ENCODE data around the gene MT3. TPM values are rescaled to one million over a fixed set of nuclear protein-coding genes. Genes with fewer than 3 reads are reported as not detected.
A peak's percentile ranks its signal among the peaks of the same experiment; 100 is the strongest.

The MT3 gene
- total and polyA plus RNA-seq, 2 of the 13 experiments (the other 11 are each of a cell fraction or from before 2014, with no cell fraction given): not detected

GRCh38 chr16:56625140-56625942 is 36.0 kb downstream of the MT3 start, which contains the start of gene MT1E (continued):
- TF ChIP-seq ZNF431 (CRISPR knock-in tag; IDR thresholded peaks at IDR 0.05; ENCODE audit: borderline replicate concordance, low read depth) (0 out of 2 replicates have a peak, but pooled peaks have one; percentile 60), ZNF746 (CRISPR knock-in tag; IDR thresholded peaks at IDR 0.05) (0 out of 2 replicates have a peak, but pooled peaks have one; percentile 29), GATA4 (IDR thresholded peaks at IDR 0.05; ENCODE audit: borderline replicate concordance, low read depth) (peak; percentile 66), TCF12 (IDR thresholded peaks at IDR 0.05) (no peak), TCF12 (CRISPR knock-in tag; IDR thresholded peaks at IDR 0.05) (no peak), ZFAT (CRISPR knock-in tag; conservative IDR thresholded peaks at IDR 0.05) (no peak), NFATC3 (CRISPR knock-in tag; IDR thresholded peaks at IDR 0.05) (no peak), KDM5B (CRISPR knock-in tag; IDR thresholded peaks at IDR 0.05; ENCODE audit: borderline replicate concordance) (peak; percentile 39; the same call in 1 of the 2 replicates), ETV6 (CRISPR knock-in tag; conservative IDR thresholded peaks at IDR 0.05) (no peak), ZNF260 (CRISPR knock-in tag; IDR thresholded peaks at IDR 0.05; ENCODE audit: borderline replicate concordance, low read depth) (no peak), LBX2 (CRISPR knock-in tag; IDR thresholded peaks at IDR 0.05; ENCODE audit: borderline replicate concordance) (0 out of 2 replicates have a peak, but pooled peaks have one; percentile 14), RELA (CRISPR knock-in tag; IDR thresholded peaks at IDR 0.05) (peak; percentile 72; the same call in 1 of the 2 replicates), MTA1 (CRISPR knock-in tag; IDR thresholded peaks at IDR 0.05; ENCODE audit: borderline replicate concordance) (peak; percentile 33; the same call in 1 of the 2 replicates), ZNF572 (CRISPR knock-in tag; IDR thresholded peaks at IDR 0.05) (0 out of 2 replicates have a peak, but pooled peaks have one; percentile 18), ZNF317 (CRISPR knock-in tag; IDR thresholded peaks at IDR 0.05) (0 out of 2 replicates have a peak, but pooled peaks have one; percentile 9), ZNF749 (CRISPR knock-in tag; IDR thresholded peaks at IDR 0.05; ENCODE audit: borderline replicate concordance) (0 out of 2 replicates have a peak, but pooled peaks have one; percentile 47), PRDM15 (CRISPR knock-in tag; IDR thresholded peaks at IDR 0.05) (peak; percentile 91), SETDB1 (CRISPR knock-in tag; IDR thresholded peaks at IDR 0.05; ENCODE audit: borderline replicate concordance) (no peak), CEBPB (IDR thresholded peaks at IDR 0.05; ENCODE audit: borderline replicate concordance, low read depth, low read length) (no peak), SALL1 (CRISPR knock-in tag; IDR thresholded peaks at IDR 0.05) (0 out of 2 replicates have a peak, but pooled peaks have one; percentile 12), NFRKB (IDR thresholded peaks at IDR 0.05) (no peak), MXD4 (CRISPR knock-in tag; IDR thresholded peaks at IDR 0.05) (peak; percentile 81)
- TF ChIP-seq, protein P1, sequence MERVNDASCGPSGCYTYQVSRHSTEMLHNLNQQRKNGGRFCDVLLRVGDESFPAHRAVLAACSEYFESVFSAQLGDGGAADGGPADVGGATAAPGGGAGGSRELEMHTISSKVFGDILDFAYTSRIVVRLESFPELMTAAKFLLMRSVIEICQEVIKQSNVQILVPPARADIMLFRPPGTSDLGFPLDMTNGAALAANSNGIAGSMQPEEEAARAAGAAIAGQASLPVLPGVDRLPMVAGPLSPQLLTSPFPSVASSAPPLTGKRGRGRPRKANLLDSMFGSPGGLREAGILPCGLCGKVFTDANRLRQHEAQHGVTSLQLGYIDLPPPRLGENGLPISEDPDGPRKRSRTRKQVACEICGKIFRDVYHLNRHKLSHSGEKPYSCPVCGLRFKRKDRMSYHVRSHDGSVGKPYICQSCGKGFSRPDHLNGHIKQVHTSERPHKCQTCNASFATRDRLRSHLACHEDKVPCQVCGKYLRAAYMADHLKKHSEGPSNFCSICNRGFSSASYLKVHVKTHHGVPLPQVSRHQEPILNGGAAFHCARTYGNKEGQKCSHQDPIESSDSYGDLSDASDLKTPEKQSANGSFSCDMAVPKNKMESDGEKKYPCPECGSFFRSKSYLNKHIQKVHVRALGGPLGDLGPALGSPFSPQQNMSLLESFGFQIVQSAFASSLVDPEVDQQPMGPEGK (CRISPR knock-in tag; IDR thresholded peaks at IDR 0.05): peak; percentile 64; the same call in 1 of the 2 replicates

Data from HepG2 (cell line).